Measurements from ENCODE around the gene CFC1. TPM values are rescaled to one million over a fixed set of nuclear protein-coding genes. Genes with fewer than 3 reads are reported as not detected.

Gene CFC1
- not detected in 2 replicates for total RNA-seq

DNA sequence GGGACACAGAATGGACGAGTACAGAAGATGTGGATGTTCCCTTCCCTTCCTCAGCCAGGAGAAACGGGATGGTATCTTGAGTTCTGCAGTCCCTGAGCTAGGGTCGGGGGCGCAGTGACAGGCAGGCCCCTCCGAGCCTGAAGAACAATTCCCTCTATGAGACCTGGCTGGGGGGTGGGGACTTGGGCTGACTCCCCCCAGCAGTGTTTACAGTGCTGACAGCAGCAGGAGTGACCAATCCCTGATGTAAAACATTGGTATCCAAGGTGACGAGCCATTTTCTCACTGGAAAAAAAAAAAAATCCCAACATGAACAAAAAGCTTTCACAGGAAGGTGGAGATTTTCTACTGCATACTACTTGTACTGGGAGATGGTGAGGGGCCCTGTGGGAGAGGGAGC, at the start of gene CFC1:
TSS of gene CFC1 (minus strand) at position 183 of the 400 bp plus-strand sequence. CDS start 288 bp downstream, outside the sequence.

GRCh38 chr2:130611140-130611539, 11.8 kb upstream of the CFC1 start, which contains the start of gene POTEJ:
TSS of gene POTEJ (plus strand) at chr2:130611440. CDS start at chr2:130611533, 93 bp downstream.

Other genes with a start within 250 kb of the CFC1 start
- gene PTPN18, start 243.5 kb downstream of the CFC1 start, total RNA-seq: 10.8 and 14.1 TPM in 2 replicates
- not detected in 2 replicates for gene POTEI, start 90.2 kb downstream of the CFC1 start, total RNA-seq
- not detected in 2 replicates for gene CFC1B, start 78.4 kb downstream of the CFC1 start, total RNA-seq
- gene POTEJ, start 11.9 kb upstream of the CFC1 start, total RNA-seq: not detected in 2 replicates
- gene GPR148, start 129.5 kb upstream of the CFC1 start, total RNA-seq: not detected in 2 replicates
- gene AMER3, start 156.0 kb upstream of the CFC1 start, total RNA-seq: not detected in 2 replicates
- 54.2 and 78.5 TPM in 2 replicates for gene ARHGEF4, start 237.3 kb upstream of the CFC1 start, total RNA-seq

All from airway epithelial cell (primary cell).